GM18907 (cell line): ENCODE measurements around the gene RGS8.
"Not testable (repeated sequence)": the region's sequence is repeated elsewhere in the genome, so short reads cannot be mapped to it uniquely, and the experiment has no call there.

ENCODE experiments used
- ATAC-seq: cut with Tn5 transposase; IDR thresholded peaks from one replicate; pipeline ENCODE4 v1.9.1; 2021; ENCODE audit warnings: mild to moderate bottlenecking, moderate library complexity; ENCODE audit not compliant: unreplicated experiment

RGS8 gene

DNA sequence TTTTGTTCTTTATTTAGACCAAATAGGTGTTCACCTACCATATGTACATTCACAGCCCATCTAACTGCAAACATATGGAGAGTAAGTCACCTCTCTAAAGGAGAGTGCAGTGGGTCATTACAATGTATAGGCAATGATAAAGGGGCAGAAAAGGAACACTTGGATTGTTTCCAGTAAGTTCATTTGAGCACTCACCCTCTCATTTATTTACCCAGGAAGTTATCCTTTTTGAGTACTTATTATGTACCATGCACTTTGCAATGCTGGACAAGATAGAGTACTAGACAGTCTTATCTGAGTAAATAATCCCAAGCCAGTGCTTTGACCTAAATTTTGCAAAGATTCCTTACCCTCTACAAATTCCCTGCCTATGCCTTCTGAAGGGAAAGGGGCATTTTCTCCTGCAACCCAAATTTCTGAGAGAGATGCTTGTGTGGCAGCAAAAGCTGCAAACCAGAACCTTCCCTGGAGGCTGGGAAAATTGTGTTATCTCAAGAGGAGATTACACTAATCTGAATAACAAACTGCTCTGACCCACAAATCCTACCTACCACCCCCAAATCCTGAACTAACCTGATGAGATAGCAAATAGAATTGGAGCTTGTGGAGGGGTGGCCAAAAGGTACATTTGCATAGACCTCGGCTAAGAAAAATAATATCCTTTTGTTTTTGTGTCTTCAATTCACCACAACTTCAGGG is 18.6 kb upstream of the RGS8 start:
- ATAC-seq = no peak

DNA sequence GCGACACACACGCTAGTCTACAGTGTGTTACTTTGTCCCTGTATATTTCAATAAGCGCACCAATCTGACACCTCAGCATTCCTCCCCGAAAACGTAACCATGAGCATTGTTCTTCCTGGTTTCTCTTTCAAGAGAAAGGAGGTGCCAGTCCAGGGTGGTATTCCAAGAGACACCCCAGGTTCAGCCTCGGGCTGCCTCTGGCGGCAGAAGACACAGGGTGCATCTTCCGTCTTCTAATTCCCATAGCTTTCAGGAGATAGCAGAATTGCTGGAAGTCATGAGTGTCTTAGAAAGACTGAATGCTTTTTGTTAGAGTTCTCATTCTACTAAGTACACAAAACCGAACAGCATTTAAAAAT is 15.9 kb upstream of the RGS8 start:
- no peak for ATAC-seq

DNA sequence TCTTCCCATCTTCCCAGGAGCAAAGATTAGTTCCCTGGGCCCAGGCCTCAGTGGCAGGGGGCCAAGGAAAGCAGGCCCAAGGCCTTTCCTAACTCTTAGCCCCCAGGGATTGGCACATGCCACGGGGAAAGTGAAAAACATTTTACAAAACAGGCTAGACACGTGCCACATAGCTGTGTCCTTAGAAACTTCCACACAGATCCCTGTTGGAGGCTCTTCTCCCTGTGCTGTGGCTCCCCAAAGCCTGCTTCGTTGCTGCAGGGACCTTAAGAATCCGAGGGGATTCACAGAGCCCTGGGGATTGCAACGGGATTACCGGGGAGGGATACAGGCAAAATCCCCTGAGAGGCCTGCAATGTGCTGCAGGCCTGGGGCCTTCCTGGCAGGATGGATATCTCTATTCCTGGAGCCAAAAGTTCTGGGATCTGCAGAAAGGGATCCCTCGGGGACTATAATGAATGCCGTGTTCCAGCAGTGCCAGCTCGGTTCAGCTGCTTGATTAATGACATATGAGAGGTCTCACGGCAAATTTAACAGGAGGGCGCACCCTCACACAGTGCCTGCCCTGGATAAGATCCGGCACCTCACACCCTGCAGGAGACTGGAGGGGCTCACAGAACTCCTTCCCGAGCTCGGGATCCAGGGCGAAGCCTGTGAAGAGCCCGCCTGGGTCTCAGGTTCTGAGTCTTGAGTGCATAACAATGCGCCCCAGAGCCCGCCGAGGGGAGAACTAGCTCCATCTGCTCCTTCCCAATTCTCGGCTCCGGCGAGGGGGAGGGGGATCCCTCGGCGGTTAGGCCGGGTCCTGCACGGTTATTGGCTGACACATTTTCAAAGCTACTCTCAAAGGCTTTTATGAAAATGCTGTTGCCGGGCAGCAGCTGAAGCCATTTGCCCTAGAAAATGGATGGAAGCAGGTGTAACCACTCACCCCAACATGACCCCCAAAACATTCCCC is 15.3 kb upstream of the RGS8 start:
- ATAC-seq = no peak

DNA sequence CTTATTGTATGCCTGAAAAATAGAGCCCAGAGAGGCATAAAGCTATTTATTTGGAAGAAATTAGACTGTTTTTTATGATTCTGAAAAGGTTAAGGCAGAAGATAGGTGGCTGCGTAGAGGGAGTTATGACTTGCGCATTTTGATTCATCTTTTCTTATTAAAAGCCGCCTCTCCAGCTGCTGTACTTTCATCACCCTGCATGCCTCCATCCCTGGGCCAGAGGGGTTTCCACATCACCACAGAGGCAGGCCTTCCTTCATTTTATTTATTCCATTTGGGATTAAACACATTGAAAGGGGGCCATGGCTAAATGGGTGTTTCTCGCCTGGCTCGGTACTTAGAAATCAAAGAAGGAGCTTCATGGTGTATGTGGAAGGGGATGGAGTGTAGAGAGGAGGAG is 14.6 kb upstream of the RGS8 start:
- no peak for ATAC-seq

DNA sequence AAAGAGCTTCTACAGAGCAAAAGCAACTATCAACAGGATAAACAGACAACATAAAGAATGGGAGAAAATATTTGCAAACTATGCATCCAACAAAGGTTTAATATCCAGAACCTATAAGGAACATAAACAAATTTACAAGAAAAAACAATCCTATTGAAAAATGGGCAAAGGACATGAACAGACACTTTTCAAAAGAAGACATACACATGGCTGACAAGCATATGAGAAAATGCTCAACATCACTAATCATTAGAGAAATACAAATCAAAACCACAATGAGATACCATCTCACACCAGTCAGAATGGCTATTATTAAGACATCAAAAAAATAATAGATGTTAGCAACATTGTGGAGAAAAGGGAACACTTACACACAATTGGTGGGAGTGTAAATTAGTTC is 8.8 kb upstream of the RGS8 start:
- not testable (repeated sequence) for ATAC-seq

DNA sequence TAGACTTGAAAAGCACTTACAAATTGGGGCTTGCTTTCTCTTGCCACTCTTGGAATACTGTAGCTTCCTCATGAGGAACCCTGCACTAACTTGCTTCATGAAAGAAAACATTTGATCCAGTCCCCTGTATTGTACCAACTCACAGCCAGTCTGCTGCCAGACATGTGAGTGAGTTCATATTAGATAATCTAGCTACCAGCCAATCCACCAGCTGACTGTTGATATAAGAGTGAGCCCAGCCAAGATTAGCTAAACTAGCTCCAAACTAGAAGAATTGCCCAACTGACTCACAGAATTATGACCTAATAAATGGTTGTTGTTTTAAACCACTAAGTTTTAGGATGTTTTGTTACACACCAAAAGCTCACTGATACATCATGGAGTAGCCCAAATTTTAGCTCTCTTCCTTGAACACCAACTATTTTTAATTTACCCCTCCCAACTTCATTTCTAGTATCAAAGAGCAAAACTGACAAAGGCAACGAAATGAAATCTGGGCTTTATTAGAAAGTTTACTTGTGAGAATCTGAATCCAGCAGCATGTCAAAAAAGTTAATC is 6.6 kb upstream of the RGS8 start:
- ATAC-seq = no peak

DNA sequence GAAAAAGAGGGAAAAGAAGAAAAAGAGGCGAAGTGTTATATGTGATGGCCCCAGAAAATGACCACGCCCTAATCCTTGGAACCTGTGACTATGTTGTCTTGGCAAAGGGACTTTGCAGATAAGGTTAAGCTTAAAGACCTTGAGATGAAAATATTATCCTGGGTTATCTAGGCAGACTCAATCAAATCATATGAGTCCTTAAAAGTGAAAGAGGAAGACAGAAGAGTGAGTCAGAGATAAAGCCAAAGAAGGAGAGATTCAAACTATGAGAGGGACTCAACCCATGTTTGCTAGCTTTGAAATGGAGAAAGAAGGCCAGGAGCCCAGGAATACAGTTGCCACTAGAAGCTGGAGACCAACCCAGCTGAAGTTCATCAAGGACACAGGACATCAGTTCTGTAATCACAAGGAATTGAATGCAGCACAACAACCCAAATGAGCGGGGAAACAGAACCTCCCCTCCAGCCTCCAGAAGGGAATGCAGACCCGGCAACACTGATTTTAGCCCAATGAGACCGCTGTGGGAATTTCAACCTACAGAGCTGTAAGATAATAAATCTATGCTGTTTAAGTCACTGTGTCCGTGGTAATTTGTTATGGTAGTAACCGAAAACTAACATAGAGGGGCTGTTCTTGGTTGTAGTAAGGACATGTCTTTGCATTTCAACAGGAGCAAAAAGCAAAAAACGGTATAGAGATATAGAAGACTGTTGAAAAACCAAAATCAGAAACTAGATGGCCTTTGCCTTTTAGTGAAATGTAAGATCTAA is 4.2 kb upstream of the RGS8 start:
- ATAC-seq = no peak

DNA sequence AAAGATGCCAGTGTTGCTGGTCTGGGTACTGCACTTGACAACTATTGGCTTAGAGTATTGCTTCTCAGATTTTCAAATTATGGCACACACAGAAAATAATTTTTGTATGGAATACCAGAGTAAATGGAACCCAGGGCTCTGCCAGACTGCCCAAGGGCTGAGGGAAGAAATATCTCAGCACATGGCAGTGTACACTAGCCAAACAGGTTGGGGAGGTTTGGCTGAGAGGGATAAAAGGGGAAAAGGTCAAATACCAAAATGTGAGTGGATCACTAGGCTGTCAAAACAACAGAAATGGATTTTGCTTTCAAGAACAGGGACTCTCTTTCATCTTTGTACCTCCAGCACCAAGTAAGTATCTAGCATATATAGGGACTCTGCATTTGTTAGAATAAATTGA is 3.0 kb upstream of the RGS8 start:
- ATAC-seq = no peak

DNA sequence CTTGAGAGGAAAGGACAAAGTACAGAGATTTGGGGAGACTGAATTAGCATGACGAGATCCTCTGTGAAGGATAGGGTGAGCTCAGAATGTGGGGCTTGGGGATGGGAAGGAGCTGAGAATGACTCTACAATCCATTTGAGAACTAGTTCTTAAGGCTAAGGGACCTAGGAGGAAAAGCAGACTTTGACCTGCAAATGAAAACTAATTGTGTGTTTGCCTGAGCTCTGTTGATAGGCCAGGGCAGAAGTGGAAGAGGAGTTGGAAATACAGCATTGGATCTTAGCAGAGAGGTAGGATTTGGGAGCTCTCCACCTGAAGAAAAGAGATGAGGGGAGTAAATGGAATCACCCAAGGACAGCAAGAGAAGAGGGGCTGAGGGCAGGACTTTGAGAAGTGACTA is 2.1 kb upstream of the RGS8 start:
- ATAC-seq = no peak

DNA sequence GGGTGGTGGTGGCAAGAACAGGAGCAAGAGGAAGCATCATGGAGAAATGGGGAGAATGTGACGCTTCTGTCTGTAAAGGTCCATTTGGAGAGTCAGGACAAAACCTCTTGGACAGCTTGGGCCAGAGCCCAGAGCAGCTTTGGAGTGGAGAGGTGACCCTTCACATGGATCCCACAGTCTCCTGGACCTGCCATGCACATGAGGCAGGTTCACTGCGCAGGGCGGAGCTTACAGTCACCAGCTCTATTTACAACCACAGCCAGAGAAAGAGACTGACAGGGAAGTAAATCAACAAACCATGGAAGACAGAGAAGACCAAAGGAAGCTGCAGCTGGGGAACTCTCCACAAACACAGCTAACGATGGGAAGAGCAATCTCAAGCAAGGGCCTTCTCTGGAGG is 828 bp upstream of the RGS8 start:
- no peak for ATAC-seq

DNA sequence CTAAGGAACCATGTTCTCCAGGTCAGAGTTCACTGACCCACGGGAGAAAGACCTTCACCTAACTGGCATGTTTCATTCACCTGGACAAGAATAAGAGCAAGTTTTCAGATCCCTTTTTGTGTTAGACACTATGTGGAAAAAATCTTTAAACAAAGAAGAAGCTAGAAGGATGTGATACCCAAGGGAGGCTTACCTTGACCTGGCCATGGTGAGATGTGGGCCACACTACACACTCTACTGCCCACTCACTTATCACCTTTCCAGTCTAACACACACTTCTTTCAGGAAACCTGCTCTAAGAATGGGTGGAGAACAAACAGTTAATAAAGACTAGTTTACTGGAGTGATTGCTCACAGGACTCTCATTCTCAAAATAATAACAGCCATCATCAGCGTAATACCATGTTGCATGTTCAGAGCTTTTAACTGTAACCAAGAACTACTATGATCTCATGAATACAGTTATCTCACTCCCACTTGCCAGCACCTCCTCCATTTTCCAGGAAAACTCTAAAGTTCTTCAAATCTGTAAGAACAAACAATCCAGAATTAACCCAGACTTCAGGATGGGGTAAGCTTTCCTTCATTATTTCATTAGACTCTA is 1.4 kb downstream of the RGS8 start:
- ATAC-seq = no peak

DNA sequence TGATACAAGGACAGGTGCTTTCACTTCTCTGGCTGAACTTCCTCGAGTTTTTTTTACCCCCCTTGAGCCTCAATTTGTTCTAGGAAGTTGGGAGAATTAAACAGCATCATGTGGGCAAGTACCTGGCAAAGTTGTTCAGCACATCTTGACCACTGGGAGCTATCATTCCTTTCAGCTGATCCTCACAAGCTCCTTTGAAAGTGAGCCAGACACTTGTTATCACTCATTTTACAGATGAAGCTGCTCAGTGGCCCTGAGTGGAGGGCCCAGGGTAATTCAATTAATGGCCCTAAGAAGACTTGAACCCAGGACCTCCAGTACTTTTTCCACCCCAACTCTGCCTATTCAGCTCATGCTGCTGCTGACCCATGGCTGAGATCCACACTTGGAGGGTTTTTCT is 2.0 kb downstream of the RGS8 start:
- no peak for ATAC-seq

DNA sequence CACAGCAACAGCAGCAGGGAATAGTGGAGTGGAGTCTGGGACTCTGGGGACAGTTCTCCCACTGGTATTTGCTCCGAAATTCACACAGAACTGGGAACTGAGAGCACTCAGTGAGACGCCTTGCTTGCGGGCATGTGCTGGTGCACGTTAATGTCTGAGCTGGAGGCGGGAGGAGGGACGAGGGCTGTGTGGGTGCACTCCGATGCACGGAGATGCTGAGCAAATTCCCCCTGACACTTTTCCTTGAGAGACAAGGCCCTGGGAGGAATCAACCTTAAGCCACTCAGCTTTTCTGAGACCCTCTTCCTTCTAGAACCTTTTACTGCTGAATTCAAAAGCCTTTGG is 2.8 kb downstream of the RGS8 start:
- no peak for ATAC-seq

DNA sequence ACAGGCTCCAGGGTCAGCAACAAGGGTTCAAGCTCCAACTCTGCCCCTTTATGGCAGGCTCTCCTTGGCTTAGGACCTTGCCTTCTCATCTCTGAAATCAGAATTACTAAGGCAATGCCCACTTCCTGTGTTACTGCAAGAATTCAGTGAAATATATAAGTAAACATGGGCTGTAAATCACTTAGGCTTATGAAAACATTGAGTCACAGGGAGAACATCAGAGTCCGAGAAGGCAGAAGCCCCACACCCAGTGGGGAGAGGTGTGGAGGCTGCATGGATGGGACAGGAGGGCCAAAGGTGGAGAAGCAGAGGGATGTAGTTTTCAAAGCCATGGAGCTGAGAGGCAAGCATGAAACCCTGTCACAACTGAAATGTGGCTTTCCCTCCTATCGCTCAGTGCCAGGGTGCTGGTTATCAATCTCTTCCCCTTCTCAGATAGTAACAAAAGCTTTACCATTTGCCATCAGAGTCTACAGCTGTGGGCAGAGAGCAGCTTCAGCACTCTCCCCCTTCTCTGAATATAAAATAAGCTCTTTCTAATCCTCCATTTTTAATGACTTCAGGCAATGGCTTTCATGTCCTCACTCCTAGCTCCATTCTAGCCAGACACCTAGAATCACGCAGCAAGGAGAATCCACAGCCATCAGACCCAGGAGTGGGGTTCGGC is 3.4 kb downstream of the RGS8 start:
- no peak for ATAC-seq

DNA sequence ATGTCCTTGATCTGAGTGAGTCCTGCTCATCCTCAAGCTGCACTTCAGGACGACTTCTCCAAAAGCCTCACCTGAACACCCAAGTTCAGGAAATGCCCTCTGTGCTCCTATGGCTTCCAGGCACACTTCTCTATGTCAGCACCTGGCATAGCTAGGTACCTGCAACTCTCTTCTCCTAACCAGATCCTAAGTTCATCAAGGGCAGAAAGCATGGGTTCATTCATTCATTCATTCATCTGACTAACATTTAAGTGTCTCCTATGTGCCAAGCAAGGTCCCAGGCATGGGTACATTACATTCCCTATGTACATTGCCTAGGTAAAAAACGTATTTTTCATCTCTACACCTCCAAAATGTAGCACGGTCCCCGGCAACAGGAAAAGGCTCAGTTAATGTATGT is 4.0 kb downstream of the RGS8 start:
- no peak for ATAC-seq

DNA sequence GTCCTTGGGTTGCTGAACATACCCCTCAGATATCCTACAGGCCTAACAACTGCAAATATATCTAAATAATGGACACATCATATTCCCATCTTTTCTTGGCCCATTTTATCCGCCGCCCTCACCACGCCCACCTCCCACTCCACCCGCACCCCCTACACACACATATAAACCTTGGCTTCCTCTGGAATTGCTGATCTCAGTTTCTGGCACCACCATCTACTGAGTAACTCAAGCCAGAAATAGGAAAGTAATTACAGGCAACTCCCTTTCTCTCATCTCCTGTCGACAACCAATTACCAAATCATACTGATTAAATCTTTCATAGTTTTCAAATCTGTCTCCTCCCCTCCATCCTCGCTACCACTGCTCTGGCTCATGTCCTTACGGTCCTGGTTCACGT is 4.7 kb downstream of the RGS8 start:
- no peak for ATAC-seq

DNA sequence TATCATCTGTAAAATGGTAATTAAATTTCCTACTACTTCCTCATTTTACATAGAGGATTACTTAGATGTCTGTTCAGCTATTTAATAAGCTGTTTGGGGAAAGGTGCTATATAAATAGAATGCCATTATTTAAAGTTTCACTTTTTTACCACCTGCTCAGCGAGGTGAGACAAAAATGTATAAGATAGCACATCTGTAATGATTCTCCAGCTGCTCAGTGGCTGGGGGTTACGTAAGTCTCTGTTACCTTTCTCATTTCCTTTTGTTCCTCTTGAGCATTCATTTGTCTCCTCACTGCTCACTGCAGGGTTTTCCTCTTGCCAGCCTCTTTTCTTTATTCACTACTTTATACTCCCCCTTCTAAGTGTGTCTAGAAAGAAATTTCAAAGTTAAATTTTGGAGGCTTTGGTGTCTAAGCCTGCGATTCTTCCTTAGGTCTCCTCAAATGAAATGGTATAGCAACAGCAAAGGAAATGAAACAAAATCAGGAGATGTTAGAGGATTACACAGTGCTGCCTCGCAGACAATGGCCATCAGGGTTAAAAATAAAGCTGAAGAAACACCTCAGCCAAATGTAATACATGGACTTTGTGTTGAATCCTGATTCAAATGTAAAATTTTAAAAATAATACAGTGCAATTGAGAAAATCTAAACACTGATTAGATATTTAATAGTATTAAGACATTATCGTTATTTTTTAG is 6.8 kb downstream of the RGS8 start:
- ATAC-seq = peak; percentile 93

DNA sequence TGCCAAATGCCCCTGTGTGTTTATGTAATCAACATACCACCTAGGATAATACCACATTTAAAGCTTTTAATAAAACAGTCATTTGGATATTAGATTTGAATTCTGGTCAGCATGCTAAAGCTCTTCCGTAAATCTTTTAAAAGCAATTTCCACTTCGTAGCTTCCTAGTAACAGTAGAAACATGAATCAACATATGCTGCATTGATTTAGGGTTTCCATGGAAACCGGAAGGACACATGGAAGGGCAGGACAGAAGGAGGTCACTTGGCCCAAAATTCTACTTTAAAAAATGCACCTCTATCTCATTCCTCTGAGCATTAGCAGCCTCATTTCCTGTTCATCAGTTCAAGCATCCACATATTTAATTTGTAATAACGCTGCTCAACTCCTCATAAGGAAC is 8.1 kb downstream of the RGS8 start:
- no peak for ATAC-seq

DNA sequence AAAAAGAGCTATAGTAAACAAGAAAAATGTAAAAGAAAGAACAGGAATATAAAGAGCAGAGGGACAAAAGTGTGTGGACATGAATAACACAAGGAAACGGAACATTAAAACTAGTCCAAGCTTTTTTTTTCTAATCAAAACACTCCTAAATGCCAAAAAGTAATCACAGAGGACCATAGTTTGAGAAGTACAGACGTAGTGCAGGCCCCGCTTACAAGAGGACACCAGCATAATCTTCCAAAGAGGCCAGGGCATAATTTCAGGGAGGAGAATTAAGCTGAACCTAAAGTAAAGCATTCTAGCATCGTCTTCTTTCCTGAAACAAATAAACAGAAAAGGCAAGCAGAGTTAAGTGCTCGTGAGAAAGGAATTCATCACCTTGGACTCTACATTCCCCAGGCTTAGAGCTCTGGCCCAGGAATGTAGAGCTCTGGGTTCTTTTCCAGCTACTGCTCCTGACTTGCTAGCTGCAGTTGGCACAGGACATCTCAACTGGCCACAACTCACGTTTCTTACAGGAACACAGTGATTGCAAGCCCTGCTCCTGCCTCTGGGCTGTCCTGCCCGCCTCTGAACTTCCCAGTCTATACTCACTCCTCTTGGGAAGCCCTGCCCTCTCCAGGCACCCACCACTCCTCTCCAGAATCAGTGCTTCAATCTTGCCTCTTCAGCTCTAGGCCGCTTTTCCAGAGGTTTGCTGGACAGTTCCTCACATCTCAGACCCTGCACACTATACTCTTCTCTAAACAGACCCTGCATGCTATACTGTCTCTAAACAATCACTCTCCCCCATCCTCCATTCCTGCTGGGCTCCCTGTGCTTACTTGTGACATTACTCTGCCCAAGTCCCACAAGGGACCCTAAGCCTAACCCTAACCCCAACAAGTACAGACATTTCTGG is 9.8 kb downstream of the RGS8 start:
- ATAC-seq = no peak
